Stimulated activated CD8-positive, alpha-beta memory T cell treated with anti-CD3 and anti-CD28 coated beads, Interleukin-7, amount 100 ng/mL, for 48 hours (primary cell): ENCODE data around the gene FTSJ1.
"Not testable (repeated sequence)": the region's sequence is repeated elsewhere in the genome, so short reads cannot be mapped to it uniquely, and the experiment has no call there.

ENCODE experiments used
- DNase-seq, 2 donors: peaks; one replicate each; pipeline ENCODE4 v3.0.0-alpha.2; 2020; ENCODE audit warnings: low read depth in 1 of 2; ENCODE audit errors: extremely low read depth in 1 of 2

FTSJ1 gene

GRCh38 chrX:48475774-48476577 is at the start of gene FTSJ1:
TSS of gene FTSJ1 (plus strand) at chrX:48476199. CDS start at chrX:48478048, 1,849 bp downstream.
- DNase-seq = peak; percentile 61 to 73

- DNase-seq = not testable (repeated sequence)
Observed at GRCh38 chrX:48427027-48427716, 48.8 kb upstream of the FTSJ1 start.

- DNase-seq = not testable (repeated sequence)
Observed at GRCh38 chrX:48429606-48430005, 46.4 kb upstream of the FTSJ1 start.

GRCh38 chrX:48430166-48430565 is 45.8 kb upstream of the FTSJ1 start:
- not testable (repeated sequence) for DNase-seq

- DNase-seq = not testable (repeated sequence)
Observed at GRCh38 chrX:48433713-48434112, 42.3 kb upstream of the FTSJ1 start.

GRCh38 chrX:48447201-48447600 is 28.8 kb upstream of the FTSJ1 start:
- not testable (repeated sequence) for DNase-seq

- DNase-seq = no peak
Observed at GRCh38 chrX:48450076-48450475, 25.9 kb upstream of the FTSJ1 start.

- DNase-seq = no peak
Observed at GRCh38 chrX:48451708-48452107, 24.3 kb upstream of the FTSJ1 start.

GRCh38 chrX:48456628-48457331 is 19.2 kb upstream of the FTSJ1 start:
- DNase-seq = no peak

- no peak for DNase-seq
Observed at GRCh38 chrX:48458711-48459110, 17.3 kb upstream of the FTSJ1 start.

- no peak for DNase-seq
Observed at GRCh38 chrX:48459483-48459882, 16.5 kb upstream of the FTSJ1 start.

GRCh38 chrX:48460031-48460430 is 16.0 kb upstream of the FTSJ1 start:
- DNase-seq = no peak

- no peak for DNase-seq
Observed at GRCh38 chrX:48460606-48461005, 15.4 kb upstream of the FTSJ1 start.

- DNase-seq = no peak
Observed at GRCh38 chrX:48461830-48462229, 14.2 kb upstream of the FTSJ1 start.

GRCh38 chrX:48465336-48465933 is 10.6 kb upstream of the FTSJ1 start:
- no peak for DNase-seq

GRCh38 chrX:48466696-48467095 is 9.3 kb upstream of the FTSJ1 start:
- no peak for DNase-seq

- DNase-seq = no peak
Observed at GRCh38 chrX:48467281-48467761, 8.7 kb upstream of the FTSJ1 start.

GRCh38 chrX:48468247-48468671 is 7.7 kb upstream of the FTSJ1 start:
- DNase-seq = peak in 1 of 2 donors; percentile 29

GRCh38 chrX:48468693-48469691 is 7.0 kb upstream of the FTSJ1 start:
- DNase-seq = peak; percentile 18 to 32
